ENCODE measurements around the gene ZNF600.
"Not testable (repeated sequence)": the region's sequence is repeated elsewhere in the genome, so short reads cannot be mapped to it uniquely, and the experiment has no call there.

Gene ZNF600

GRCh38 chr19:52741371-52741770 lies 45.2 kb downstream of the ZNF600 start:
- not testable (repeated sequence) for DNase-seq

- no peak for DNase-seq
Observed at GRCh38 chr19:52739576-52739975, 47.0 kb downstream of the ZNF600 start.

- no peak for DNase-seq
Observed at GRCh38 chr19:52735734-52736133, 50.9 kb downstream of the ZNF600 start.

GRCh38 chr19:52734893-52735661 lies 51.5 kb downstream of the ZNF600 start, which contains the start of gene ZNF611:
ZNF611 (minus strand) TSS chr19:52735044; CDS start chr19:52715894, 19,150 bp downstream.
- peak; percentile 95 for DNase-seq

GRCh38 chr19:52734331-52734892 lies 52.2 kb downstream of the ZNF600 start:
- DNase-seq: no peak

- not testable (repeated sequence) for DNase-seq
Observed at GRCh38 chr19:52726051-52726450, 60.5 kb downstream of the ZNF600 start.

- DNase-seq: no peak
Observed at GRCh38 chr19:52725528-52725961, 61.0 kb downstream of the ZNF600 start.

GRCh38 chr19:52724701-52725514 lies 61.7 kb downstream of the ZNF600 start:
- no peak for DNase-seq

- not testable (repeated sequence) for DNase-seq
Observed at GRCh38 chr19:52723907-52724598, 62.5 kb downstream of the ZNF600 start.

GRCh38 chr19:52722062-52723003 lies 64.3 kb downstream of the ZNF600 start:
- no peak for DNase-seq

GRCh38 chr19:52720541-52720940 lies 66.0 kb downstream of the ZNF600 start:
- not testable (repeated sequence) for DNase-seq

- DNase-seq: no peak
Observed at GRCh38 chr19:52716522-52716921, 70.1 kb downstream of the ZNF600 start.

- DNase-seq: not testable (repeated sequence)
Observed at GRCh38 chr19:52715902-52716301, 70.7 kb downstream of the ZNF600 start.

- DNase-seq: not testable (repeated sequence)
Observed at GRCh38 chr19:52715330-52715729, 71.3 kb downstream of the ZNF600 start.
